ENCODE measurements around the gene CACNA2D3.

Gene CACNA2D3

GRCh38 chr3:54731732-54732445 is 609.5 kb downstream of the CACNA2D3 start:
- DNase-seq (ENCODE audit: low spot score): peak; percentile 75

DNA sequence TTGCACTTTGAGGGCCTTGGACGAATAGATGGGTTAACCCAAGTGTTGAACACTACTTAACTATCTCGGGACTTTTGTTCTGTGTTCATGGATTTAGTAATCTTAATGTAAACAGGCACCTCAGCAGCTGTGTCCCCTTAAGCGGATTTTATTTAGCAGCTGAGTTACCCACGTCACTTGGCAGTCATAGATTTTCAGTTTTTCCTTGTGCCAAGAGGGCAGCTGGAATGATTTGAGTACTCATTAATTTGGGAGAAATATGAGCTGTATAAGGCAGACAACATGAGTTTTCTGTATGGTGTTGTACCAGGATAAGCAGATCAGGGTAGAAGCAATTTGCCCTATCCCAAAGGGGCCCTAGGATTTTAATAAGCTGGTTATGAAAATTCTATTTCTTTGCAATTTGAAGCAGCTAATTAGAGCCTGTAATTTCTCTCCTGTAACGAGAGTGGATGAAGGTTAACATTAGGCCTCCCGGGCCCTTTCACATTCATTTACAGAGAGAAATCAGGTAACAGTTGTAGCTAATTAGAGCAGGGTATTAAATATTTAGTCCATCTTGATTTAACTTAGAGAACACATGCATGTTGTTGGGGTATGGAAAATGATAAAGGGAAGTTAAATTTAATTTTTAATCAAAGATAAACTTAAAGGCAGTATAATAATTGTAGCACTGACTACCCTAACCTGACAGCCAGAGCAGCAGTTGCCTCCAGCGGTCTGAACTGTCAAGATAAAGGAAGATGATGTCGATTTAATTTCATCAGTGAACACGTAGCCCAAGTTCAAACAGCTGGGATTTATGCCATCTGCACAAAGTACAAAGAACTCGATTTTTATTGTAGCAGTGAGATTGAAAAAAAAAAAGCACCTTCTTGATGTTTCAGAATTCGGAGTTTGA is 611.0 kb downstream of the CACNA2D3 start:
- peak; percentile 67 for DNase-seq (ENCODE audit: low spot score)

DNA sequence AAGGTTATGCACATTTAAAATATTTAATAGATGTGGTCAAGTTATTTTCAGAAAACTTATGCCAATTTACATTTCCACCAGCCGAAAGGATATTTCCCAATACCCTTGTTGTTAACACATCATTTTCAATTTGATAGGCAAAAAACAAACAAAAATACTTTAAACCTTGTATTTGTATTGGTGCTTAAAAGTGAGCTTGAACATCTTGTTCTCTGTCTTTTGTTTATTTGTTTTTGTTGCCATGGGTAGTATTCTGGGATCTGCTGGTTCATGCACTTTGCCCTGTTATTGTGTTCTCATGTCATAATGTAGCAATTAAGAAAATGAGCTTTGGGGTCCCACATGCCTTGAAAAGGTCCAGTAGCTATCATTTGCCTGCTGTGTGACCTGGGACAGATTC is 614.1 kb downstream of the CACNA2D3 start:
- DNase-seq (ENCODE audit: low spot score): no peak

DNA sequence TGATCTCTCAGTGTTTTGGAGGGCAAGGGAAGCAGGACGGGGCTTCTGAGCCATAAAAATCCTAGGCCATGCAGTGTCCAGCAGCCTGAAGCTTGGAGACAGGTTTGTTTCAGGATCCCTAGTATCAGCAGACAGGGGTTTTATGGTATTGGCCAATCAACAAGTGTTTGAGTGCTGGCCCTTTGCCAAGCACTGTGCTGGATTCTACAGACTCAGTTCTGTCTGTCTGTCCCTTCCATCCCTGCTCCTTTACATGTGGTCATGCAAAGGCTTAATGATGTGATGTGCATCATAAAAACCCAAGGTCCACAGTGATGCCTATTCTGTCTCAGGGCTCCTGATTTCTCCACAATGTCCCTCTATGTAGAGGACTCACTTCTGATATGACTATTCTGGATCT is 621.4 kb downstream of the CACNA2D3 start:
- DNase-seq (ENCODE audit: low spot score): no peak

DNA sequence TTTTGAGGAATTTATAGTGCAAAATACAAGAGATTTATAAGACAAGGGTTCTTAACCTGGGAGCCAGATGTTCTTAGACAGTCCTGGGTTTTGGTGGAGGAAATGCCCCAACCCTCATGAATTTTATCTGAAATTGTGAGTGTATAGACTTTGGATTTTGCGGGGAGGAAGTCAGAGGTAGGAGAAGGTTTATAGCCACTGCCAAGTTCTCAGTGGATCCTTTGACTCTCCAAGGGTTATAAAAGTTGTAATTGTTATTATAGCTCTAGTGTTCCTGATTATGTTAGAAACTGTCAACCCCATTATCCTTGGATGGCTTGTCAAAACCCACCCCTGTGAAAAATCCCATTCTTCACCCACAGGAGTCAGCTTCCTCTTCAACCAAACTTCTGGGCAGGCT is 621.9 kb downstream of the CACNA2D3 start:
- DNase-seq (ENCODE audit: low spot score): no peak

GRCh38 chr3:54745843-54746242 is 623.5 kb downstream of the CACNA2D3 start:
- DNase-seq (ENCODE audit: low spot score): peak; percentile 76

DNA sequence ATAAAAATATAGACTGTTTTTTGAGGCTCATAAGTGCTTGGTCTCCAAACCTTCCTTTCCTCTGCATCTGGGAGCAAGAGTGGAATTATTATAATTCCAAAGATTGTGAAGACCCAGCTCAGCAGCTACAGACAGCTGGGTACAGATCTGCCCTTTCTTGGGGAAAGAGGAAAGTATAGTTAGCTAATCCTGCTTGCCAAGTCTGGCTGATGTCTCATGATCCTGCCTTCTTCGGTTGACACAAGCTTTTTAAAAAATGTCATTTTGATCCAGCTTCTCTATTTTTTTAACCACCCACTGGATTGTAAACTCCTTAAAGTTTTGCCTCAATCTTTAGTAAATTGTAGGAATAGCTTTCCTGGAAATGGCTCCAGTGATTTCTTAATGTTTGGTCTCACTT is 624.4 kb downstream of the CACNA2D3 start:
- no peak for DNase-seq (ENCODE audit: low spot score)

DNA sequence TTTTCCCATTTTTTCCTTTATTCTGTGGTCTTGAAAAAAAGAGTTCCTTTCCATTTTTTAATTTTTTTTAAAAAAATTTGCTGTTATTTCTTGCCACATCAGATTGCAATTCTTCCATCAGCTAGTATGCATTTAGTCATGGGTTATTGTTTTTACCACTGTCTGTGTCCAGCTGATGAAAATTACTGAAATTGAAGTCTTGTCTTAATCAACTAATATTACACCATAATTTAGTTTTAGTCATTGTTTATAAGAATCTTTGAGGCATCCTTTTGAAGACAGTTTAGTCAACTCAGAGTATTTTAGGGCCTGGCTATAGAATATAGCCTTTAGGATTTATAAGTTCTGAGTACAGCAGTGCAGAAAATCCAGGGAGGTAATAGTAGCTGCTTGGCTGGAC is 633.4 kb downstream of the CACNA2D3 start:
- DNase-seq (ENCODE audit: low spot score): no peak

GRCh38 chr3:54756330-54756731 is 634.0 kb downstream of the CACNA2D3 start:
- DNase-seq (ENCODE audit: low spot score): no peak

DNA sequence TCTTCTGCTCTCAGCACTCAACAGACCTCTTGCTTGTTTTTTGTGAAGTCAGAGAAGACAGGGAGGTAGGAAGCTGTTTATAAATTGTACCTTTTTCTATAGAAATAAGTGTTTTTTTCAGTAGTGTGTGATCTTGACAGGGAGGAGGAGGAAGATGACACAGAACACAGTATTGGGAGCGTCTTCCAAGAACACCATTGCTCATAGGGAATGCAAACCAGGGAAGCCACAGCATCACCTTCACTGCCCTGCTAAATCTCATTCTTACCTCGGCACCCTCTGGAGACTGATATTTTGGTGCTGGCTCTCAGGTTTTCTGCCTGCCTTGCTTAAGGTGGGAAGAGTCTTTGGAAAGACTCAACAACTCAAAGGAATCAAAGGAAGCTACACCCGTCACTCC is 636.1 kb downstream of the CACNA2D3 start:
- DNase-seq (ENCODE audit: low spot score): no peak

GRCh38 chr3:54759166-54759565 is 636.8 kb downstream of the CACNA2D3 start:
- DNase-seq (ENCODE audit: low spot score): no peak

GRCh38 chr3:54760201-54760600 is 637.8 kb downstream of the CACNA2D3 start:
- DNase-seq (ENCODE audit: low spot score): no peak

- DNase-seq (ENCODE audit: low spot score): no peak
Measured at GRCh38 chr3:54761637-54762036, 639.3 kb downstream of the CACNA2D3 start.

DNA sequence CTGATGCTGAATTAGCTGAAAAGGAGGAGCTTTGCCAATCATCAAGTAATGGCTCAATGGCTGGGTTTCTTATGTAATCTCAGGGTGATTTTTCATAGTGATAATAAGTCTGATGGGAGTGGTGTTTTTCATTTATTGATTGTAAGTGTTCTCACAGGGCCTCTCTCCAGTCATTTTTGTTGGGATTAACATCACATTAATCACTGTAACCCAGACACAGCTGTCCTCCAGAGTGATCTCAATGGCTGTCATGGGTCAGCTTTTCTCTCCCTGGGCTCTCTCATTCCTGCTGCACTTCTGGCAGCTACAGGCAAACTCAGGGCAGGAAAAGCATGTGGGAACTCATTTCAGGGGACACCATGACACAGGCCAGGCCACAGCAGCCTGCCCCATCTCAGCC is 642.6 kb downstream of the CACNA2D3 start:
- no peak for DNase-seq (ENCODE audit: low spot score)

- peak; percentile 96 for DNase-seq (ENCODE audit: low spot score)
Measured at GRCh38 chr3:54771050-54771449, 648.7 kb downstream of the CACNA2D3 start.

DNA sequence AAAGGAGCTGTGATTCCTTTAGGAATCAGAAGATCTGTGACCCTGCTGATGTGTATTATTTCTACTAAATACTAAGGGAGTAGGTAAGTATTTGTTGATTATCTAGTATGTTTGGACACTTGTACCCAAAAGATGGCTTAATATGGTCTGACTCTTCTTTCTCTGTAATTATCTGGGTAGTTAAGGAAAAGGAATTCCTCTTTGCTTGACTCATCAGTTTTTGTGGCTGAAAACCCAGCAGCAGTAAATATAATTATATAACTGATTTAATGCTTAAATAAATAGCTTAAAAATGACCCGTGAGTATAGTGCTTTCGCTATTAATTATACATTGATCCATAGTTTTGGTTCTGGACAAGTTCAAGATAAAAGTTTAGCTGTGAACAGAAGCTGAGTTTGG is 649.7 kb downstream of the CACNA2D3 start:
- DNase-seq (ENCODE audit: low spot score): no peak

DNA sequence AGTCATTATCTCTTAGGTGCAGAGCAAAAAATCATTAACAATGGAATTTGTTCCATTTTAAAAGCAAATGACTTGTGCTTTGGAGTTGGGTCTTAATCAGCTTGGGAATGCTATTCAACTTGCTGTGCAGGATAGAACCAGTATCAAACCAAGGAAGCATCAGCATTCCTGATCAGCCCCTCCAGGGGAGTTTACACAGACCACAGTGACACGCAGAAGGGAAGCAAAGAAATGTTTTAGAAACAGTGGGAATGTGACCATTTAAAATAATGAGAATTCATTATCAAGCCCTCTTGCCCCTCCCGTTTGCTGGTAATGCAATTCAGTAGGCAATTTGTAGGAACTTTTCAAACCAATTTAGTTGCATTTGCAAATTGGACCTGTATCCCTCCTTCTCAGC is 650.4 kb downstream of the CACNA2D3 start:
- DNase-seq (ENCODE audit: low spot score): no peak

GRCh38 chr3:54773271-54773670 is 650.9 kb downstream of the CACNA2D3 start:
- DNase-seq (ENCODE audit: low spot score): no peak

GRCh38 chr3:54776601-54777000 is 654.2 kb downstream of the CACNA2D3 start:
- no peak for DNase-seq (ENCODE audit: low spot score)

DNA sequence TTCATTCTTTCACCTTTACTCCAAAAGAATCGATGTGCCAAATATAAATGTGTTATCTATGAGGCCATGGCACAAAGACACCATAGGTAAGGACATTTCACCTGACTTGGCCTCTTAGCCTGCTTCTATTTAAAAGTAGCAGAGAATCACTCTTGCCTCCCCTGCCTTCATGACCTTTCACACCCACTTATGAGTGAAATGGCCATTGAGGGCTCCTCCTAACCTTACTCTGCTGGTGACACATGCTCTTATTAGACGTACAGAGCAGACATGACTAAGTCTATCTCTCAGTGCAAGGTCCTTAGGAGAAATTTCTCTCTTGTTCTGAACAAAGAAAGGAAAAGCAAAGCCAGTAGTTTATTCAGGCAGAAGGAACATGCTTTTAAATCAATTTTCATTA is 654.8 kb downstream of the CACNA2D3 start:
- no peak for DNase-seq (ENCODE audit: low spot score)

- DNase-seq (ENCODE audit: low spot score): no peak
Measured at GRCh38 chr3:54780336-54780735, 658.0 kb downstream of the CACNA2D3 start.

DNA sequence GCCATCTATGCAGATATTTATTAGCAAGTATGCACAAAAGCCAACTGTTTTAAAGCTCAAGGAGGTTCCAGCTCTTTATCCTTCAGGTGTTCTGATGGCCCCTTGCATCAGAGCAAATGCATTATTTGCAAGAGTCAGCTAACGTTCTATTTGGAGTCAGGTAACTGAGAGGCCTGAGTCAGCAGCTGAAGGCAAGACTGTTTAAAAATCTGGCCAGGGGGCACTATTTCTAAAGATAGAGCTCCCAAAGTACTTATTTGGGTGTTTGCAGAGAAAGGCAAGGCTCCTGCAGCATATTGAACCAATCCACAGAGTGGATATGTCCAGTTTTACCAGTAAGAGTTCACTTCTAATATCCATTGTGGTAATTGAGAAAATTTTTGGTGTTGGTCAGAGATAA is 659.4 kb downstream of the CACNA2D3 start:
- no peak for DNase-seq (ENCODE audit: low spot score)

GRCh38 chr3:54783611-54784010 is 661.3 kb downstream of the CACNA2D3 start:
- DNase-seq (ENCODE audit: low spot score): no peak

All from SK-N-DZ (cell line).